Right ventricle myocardium inferior (tissue), 1 donor: ENCODE measurements around the gene TMEM82. TPM values are rescaled to one million over a fixed set of nuclear protein-coding genes. Genes with fewer than 3 reads are reported as not detected.
"Not testable (repeated sequence)": the region's sequence is repeated elsewhere in the genome, so short reads cannot be mapped to it uniquely, and the experiment has no call there.

ENCODE experiments used
- ATAC-seq: fragments of 200-7000 bp; cut with Tn5 transposase; one replicate; pipeline ENCODE4 v1.9.1; 2020; ENCODE audit warnings: mild to moderate bottlenecking, moderate library complexity
- DNase-seq: peaks from one replicate; pipeline ENCODE4 v3.0.0; 2021; ENCODE audit errors: missing footprints
- intact Hi-C: fragments of 100-400 bp; cut with DNase I; formaldehyde crosslinking; loops from one replicate; pipeline ENCODE4 v1.11.0; 2022
- long read RNA-seq: library from polyadenylated mRNA; unstranded; transcript quantifications from one replicate; pipeline ENCODE4 v2.0.0, GENCODE V29; 2021
- total RNA-seq: library from RNA; stranded (reverse); fragmentation: NEBNext Ultra II Directional; extraction: Animal tissue kit (Norgen Biotek cat#: 25700); gene quantifications from one replicate; pipeline ENCODE4 v1.2.1, GENCODE V29; 2021
- donor health status: DM: no; HTN: yes; CAD: no; lungs with severe emphysema.

Gene TMEM82
- total RNA-seq = not detected
- long read RNA-seq = 0 reads

DNA sequence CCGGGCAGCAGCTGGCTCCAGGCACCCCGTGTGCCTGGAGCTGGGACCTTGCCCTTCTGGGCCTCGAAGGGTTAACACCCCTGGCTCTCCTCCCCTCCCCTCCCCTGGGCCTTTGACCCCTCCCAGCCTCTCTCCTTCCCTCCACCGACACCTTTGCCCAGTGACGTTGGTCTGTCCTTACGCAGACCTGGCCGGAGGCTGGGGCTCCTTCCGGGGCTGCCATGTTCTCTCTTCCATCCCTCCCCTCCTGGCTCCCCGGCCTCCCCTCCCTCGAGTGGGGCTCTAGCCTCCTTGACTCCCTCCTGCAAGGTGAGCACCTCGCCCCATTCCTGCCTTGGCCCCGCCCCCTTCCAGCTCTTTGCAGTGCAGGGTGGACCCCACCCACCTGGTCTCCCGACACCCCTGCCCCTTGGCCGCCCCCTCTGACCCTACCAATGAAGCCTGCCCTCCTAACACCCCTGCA lies at the start of gene TMEM82:
TMEM82 (plus strand) TSS at position 161 of the 463 bp plus-strand sequence; CDS start at position 222, 61 bp downstream.
- DNase-seq = no peak
- no peak for ATAC-seq
- intact Hi-C loops = loop anchor here (5.0 kb wide), 2 partner anchors 85 to 140 kb away; a partner anchor contains a TSS

DNA sequence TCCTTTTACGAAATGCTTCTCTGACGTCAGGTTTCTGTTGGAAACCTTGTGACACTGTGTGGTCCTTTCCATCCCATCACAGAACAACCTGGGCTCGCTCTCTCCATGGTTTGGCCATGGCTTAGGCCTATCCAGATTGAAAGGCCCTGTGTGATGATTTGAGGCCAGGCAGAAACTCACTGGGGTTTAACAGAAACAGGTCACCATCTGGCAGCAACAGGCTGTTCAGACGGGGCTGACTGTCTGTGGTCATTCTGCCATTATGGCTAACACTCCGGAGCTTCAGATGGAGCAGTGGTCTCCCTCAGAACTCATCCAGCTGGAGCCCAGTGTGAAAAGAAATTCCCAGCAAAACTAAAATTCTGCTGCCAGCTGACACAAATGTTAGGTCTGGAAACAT lies 48.9 kb upstream of the TMEM82 start:
- intact Hi-C loops = no loop called here
- ATAC-seq (no peak), DNase-seq (no peak)

DNA sequence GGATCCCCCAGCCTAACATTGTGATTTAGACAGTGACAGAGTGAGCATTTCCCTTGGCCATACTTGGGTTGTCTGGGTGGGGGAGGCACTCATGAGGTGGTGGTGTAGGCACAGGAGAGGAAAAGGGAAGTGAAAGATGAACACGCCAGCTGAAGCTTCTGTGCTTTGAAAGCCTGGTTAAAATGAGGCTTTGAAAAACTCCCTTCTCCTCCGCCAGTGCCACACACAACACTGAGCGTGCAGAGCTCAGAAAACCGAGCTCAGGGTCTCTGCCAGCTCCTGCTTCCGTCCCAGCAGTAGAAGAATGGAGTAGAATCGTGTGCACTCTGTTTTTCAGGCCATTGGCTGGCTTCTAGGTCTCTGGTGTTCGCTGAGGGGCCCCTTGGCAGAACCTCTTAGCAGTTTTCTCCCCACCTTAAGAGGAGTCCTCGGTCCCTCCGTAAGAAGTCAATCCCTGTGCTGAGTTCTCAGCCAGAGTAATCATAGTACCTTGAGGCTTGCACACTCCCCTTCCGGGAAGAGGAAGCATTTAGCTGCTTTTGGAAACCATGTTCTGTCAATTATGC lies 45.3 kb upstream of the TMEM82 start:
- peak; percentile 54 for ATAC-seq
- intact Hi-C loops = no loop called here
- DNase-seq = no peak

- DNase-seq = no peak
- ATAC-seq = no peak
- intact Hi-C loops = no loop called here
These were observed 44.1 kb upstream of the TMEM82 start for GRCh38 chr1:15698201-15698600.

DNA sequence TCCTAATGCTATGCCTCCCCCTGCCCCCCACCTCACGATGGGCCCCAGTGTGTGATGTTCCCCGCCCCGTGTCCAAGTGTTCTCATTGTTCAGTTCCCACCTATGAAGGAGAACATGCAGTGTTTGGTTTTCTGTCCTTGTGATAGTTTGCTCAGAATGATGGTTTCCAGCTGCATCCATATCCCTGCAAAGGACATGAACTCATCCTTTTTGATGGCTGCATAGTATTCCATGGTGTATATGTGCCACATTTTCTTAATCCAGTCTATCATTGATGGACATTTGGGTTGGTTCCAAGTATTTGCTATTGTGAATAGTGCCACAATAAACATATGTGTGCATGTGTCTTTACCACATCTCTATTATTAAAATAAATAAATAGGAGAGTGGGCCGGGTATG lies 43.0 kb upstream of the TMEM82 start:
- intact Hi-C loops, ATAC-seq, DNase-seq: not testable (repeated sequence)

DNA sequence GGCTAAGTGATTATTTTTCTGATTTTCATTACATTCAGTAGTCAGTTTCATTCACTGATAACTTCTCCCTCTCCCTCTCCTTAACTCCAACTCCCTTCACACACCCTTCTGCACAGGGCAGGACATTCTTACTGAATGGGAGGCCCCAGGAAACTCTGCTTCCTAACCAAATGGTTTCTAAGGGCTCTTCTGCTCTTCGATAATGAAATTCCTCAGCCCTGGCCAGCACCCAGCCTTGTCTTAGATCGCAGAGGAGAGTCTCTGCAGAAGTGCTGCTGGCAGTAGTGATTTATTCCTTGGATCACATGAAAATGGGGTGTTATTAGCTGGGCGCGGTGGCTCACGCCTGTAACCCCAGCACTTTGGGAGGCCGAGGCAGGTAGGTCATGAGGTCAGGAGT lies 41.8 kb upstream of the TMEM82 start:
- intact Hi-C loops = no loop called here
- ATAC-seq = no peak
- no peak for DNase-seq

DNA sequence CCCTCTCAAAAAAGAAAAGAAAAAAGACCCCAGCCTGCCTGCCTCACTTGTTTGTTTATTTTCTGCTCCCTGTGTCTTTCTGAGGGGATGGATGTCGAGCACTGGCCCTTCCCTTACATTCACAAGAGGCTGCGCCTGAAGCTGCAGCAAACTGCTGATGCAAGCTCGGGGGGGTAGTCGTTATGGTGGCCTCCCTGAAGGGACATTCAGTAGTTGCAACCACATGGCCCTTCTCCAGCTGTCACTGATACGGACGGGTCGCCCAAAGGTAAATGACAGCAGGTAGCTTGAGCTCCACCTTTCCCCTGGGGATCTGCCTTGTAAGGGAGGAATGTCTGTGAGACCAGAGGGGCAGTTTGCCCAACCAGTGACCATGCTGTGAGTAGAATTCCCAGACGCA lies 40.5 kb upstream of the TMEM82 start:
- DNase-seq = no peak
- ATAC-seq = no peak
- intact Hi-C loops = no loop called here

DNA sequence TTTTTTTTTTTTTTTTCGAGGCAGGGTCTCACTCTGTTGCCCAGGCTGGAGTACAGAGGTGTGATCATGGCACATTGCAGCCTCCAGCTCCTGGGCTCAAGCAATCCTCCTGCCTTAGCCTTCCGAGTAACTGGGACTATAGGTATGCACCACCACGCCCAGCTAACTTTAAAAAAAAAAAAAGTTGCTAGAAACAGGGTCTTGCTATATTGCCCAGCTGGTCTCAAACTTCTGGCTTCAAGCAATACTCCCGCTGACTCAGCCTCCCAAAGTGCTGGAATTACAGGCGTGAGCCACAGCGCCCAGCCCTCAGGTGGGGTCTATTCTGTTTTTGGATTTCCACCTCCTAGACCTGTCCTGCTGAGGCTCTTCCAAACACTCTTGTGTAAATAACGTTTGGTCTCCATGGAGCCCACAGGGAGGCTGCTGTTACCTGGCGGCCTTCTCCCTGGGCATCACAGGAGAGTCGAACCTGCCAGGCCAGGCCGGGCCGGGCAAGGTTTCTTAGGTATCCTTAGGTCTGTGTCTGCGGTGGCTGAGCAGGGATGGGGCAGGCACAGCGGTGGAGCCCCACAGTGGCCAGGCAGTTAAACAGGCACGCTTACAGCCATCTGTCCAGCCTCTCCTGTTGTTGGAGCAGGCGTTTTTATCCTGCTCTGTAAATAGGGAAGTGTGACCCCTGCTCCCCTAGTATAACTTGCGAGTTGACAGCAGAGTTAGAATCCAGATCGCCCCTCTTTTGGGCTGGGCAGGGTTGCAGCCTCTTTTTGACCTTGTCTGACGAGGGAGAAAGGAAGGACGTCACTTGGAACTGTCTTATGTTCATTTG lies 39.4 kb upstream of the TMEM82 start:
- DNase-seq (no peak), ATAC-seq (peak; percentile 45)
- intact Hi-C loops = no loop called here

GRCh38 chr1:15703562-15703961 lies 38.7 kb upstream of the TMEM82 start:
- ATAC-seq = peak; percentile 96
- intact Hi-C loops = no loop called here
- peak; percentile 84 for DNase-seq

DNA sequence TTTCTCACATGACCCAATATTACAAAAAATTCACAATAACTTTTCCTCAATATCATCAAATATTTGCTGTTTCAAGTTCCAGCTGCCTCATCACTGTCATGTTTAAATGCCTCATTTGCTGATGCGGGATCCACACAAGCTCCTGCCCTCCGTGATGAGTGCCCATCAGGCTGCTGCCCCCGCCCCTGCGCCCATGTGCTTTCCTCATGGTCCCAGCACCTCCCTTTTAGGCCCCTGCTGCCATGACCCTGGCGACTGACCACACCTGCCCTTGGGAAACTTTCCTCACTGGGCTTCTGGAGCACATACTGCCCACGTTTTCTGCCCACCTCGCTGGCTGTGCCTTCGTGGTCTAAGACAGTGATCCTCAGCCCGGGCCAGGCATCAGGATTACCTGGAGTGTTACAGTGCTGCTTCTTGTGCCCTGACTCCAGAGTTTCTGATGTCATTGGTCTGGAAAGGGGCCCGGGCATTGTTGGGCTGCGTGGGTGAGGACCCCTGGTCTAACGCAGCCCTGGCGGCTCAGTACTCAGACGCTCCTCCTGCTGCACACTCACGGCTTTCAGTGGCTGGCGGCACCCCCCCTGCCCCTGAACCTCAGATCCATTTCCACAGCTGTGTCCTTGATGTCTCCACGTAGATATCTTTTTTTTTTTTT lies 37.6 kb upstream of the TMEM82 start:
- DNase-seq (no peak), ATAC-seq (no peak)
- intact Hi-C loops = no loop called here

DNA sequence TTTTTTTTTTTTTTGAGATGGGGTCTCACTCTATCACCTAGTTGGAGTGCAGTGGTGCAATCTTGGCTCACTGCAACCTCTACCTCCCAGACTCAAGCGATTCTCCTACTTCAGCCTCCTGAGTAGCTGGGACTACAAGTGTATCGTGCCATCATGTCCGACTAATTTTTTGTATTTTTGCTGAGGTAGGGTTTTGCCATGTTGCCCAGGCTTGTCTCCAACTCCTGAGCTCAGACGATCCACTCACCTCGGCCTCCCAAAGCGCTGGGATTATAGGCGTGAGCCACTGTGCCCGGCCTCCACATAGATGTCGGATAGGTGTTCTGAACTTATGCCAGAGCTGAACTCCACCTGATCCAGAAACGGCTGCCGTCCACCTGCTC lies 37.1 kb upstream of the TMEM82 start:
- intact Hi-C loops = no loop called here
- ATAC-seq = no peak
- no peak for DNase-seq

GRCh38 chr1:15706751-15707150 lies 35.5 kb upstream of the TMEM82 start:
- peak; percentile 11 for ATAC-seq
- no peak for DNase-seq
- intact Hi-C loops = no loop called here

GRCh38 chr1:15707239-15707925 lies 34.9 kb upstream of the TMEM82 start:
- intact Hi-C loops = no loop called here
- no peak for DNase-seq
- no peak for ATAC-seq

- DNase-seq (no peak), ATAC-seq (no peak)
- intact Hi-C loops = no loop called here
These were observed 33.7 kb upstream of the TMEM82 start for GRCh38 chr1:15708486-15709137.

GRCh38 chr1:15709226-15709625 lies 33.1 kb upstream of the TMEM82 start:
- ATAC-seq (no peak), DNase-seq (no peak)
- intact Hi-C loops = no loop called here

DNA sequence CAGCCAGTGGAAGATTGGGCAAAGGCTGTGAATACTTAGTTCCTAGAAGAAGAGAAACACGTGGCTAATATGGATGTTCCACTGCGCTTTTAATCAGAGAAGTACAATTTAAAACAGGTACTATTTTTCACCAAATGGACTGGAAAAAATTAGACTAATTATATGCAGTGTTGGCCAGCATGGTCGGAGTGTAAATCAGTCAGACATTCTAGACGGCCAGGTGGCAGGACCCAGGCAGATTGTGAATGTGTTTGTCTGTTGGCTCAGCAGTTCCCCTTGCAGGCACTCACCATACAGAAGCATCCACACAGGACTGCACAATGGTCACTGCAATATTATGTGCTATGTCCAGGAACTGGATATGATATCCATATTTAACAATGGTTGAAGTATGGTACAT lies 30.1 kb upstream of the TMEM82 start:
- ATAC-seq (no peak), DNase-seq (no peak)
- intact Hi-C loops = no loop called here

DNA sequence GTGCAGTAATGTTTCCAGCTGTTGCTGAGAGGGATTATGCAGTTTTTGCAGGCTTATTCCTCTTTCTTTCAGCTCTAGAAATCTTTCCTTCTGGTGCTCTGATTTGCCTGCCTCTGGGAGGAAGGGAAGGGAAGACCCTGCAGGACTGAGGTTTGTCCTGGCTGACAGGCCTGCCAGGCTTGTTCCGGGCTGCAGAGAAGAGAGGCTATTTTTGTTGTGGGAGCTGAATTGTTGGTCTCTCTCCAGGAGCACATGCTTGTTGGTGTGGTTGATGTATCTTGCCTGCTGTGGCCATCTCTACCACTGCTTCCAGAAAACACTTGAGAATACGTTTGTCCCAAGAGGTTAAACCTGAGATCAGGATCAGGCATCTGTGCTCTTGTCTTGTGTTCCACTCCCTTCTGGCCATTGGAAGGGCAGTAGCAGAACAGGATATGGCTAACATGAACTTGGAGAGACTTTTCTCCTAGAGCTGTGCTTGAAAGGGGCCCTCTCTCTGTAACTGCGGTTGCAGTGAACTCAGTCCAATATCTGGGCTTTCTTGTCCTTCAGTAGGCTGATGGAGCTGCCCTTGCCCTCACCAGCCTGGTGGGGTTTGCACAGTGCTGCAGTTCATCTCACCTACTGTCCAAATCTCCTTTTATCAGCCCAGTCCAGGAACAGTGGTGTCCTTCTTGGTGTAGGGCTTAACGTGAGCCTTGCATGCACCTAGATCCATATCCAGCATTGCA lies 27.7 kb upstream of the TMEM82 start:
- intact Hi-C loops = loop anchor here (5.0 kb wide), 1 partner anchor 32 kb away; the partner anchor contains the start of gene PLEKHM2
- DNase-seq = no peak
- ATAC-seq = peak; percentile 84
